Stimulated activated naive B cell treated with anti-CD40 and anti-IgM and Interleukin-4, amounts not matched to agents 10 μg/mL and 1 μg/mL and 100 μg/mL, for 72 hours (primary cell): Measurements from ENCODE around the gene TTC8.
"Not testable (repeated sequence)": the region's sequence is repeated elsewhere in the genome, so short reads cannot be mapped to it uniquely, and the experiment has no call there.

Experiments
- ATAC-seq, 2 donors: fragments of 150-1000 bp; cut with Tn5 transposase; replicated peaks; 2 replicates each; pipeline ENCODE4 v1.10.0; 2021; ENCODE audit warnings: moderate library complexity in 1 of 2
- DNase-seq: peaks from one replicate; pipeline ENCODE4 v3.0.0; 2021
- H3K27ac Mint-ChIP-seq: one replicate; pipeline ENCODE4 v1.8.0; 2022; ENCODE audit warnings: mild to moderate bottlenecking, mixed read lengths
- H3K27me3 Mint-ChIP-seq, 2 donors: one replicate each; pipeline ENCODE4 v1.8.0; 2022; ENCODE audit warnings: mixed read lengths in 2 of 2
- H3K36me3 Mint-ChIP-seq, 2 donors: one replicate each; pipeline ENCODE4 v1.8.0; 2022; ENCODE audit warnings: mixed read lengths in 2 of 2, mild to moderate bottlenecking in 1 of 2
- H3K4me1 Mint-ChIP-seq, 2 donors: one replicate each; pipeline ENCODE4 v1.8.0; 2022; ENCODE audit warnings: mixed read lengths in 2 of 2, mild to moderate bottlenecking in 1 of 2
- H3K4me3 Mint-ChIP-seq, 2 donors: one replicate each; pipeline ENCODE4 v1.8.0; 2022; ENCODE audit warnings: mild to moderate bottlenecking in 2 of 2, mixed read lengths in 2 of 2, moderate library complexity in 1 of 2
- H3K9me3 Mint-ChIP-seq, 2 donors: one replicate each; pipeline ENCODE4 v1.8.0; 2022; ENCODE audit warnings: mixed read lengths in 2 of 2, mild to moderate bottlenecking in 1 of 2

The TTC8 gene

GRCh38 chr14:88835661-88836060 lies 11.2 kb downstream of the TTC8 start:
- Mint-ChIP-seq H3K4me3 (no peak overlapping the region), H3K27me3 (peaks cover 6 to 9% of the 10 kb centered on the region in 2 donors), H3K27ac (no peak overlapping the region), H3K9me3 (no peaks in the 10 kb centered on the region), H3K36me3 (peaks cover 3 to 14% of the 10 kb centered on the region in 2 donors), H3K4me1 (peaks cover 1 to 6% of the 10 kb centered on the region in 2 donors)
- DNase-seq (no peak), ATAC-seq (no peak)

GRCh38 chr14:88837495-88837894 lies 13.0 kb downstream of the TTC8 start:
- DNase-seq: no peak
- Mint-ChIP-seq H3K27ac (no peak overlapping the region), H3K27me3 (peaks cover 6 to 9% of the 10 kb centered on the region in 2 donors), H3K9me3 (no peaks in the 10 kb centered on the region), H3K4me1 (no peaks in the 10 kb centered on the region), H3K36me3 (peaks cover 3 to 9% of the 10 kb centered on the region in 2 donors), H3K4me3 (no peak overlapping the region)
- no peak for ATAC-seq

- Mint-ChIP-seq H3K9me3 (no peaks in the 10 kb centered on the region), H3K27me3 (peaks cover 6 to 9% of the 10 kb centered on the region in 2 donors), H3K36me3 (peaks cover 3 to 9% of the 10 kb centered on the region in 2 donors), H3K4me3 (no peak overlapping the region), H3K4me1 (no peaks in the 10 kb centered on the region), H3K27ac (no peak overlapping the region)
- DNase-seq (no peak), ATAC-seq (no peak)
Observed at GRCh38 chr14:88838015-88838414, 13.6 kb downstream of the TTC8 start.

- Mint-ChIP-seq H3K36me3 (peaks cover 6 to 16% of the 10 kb centered on the region in 2 donors), H3K4me1 (no peaks in the 10 kb centered on the region)
Observed at GRCh38 chr14:88840926-88841325, 16.5 kb downstream of the TTC8 start.

GRCh38 chr14:88841741-88842140 lies 17.3 kb downstream of the TTC8 start:
- no peak for ATAC-seq
- peaks cover 6 to 9% of the 10 kb centered on the region in 2 donors for H3K27me3 Mint-ChIP-seq
- no peaks in the 10 kb centered on the region for H3K9me3 Mint-ChIP-seq
- H3K4me1 Mint-ChIP-seq: no peaks in the 10 kb centered on the region
- no peak overlapping the region for H3K4me3 Mint-ChIP-seq
- no peak overlapping the region for H3K27ac Mint-ChIP-seq
- DNase-seq: no peak
- H3K36me3 Mint-ChIP-seq: peaks cover 6 to 20% of the 10 kb centered on the region in 2 donors

More at GRCh38 chr14:88840926-88841325, 16.5 kb downstream of the TTC8 start:
- DNase-seq (no peak), ATAC-seq (no peak)
- no peak overlapping the region for H3K27ac Mint-ChIP-seq
- no peaks in the 10 kb centered on the region for H3K9me3 Mint-ChIP-seq
- H3K27me3 Mint-ChIP-seq: peaks cover 6 to 9% of the 10 kb centered on the region in 2 donors
- no peak overlapping the region for H3K4me3 Mint-ChIP-seq

- Mint-ChIP-seq H3K27ac (no peak overlapping the region), H3K36me3 (peaks cover 3 to 16% of the 10 kb centered on the region in 2 donors), H3K4me1 (no peaks in the 10 kb centered on the region), H3K9me3 (no peaks in the 10 kb centered on the region), H3K27me3 (peaks cover 0 to 4% of the 10 kb centered on the region in 2 donors), H3K4me3 (no peak overlapping the region)
- no peak for DNase-seq
- no peak for ATAC-seq
Observed at GRCh38 chr14:88842414-88842813, 18.0 kb downstream of the TTC8 start.

GRCh38 chr14:88844980-88845491 lies 20.6 kb downstream of the TTC8 start:
- Mint-ChIP-seq H3K4me3 (no peak overlapping the region), H3K27me3 (no peaks in the 10 kb centered on the region), H3K4me1 (no peaks in the 10 kb centered on the region)

GRCh38 chr14:88848571-88848970 lies 24.1 kb downstream of the TTC8 start:
- ATAC-seq (no peak), DNase-seq (no peak)
- no peaks in the 10 kb centered on the region for H3K9me3 Mint-ChIP-seq
- no peak overlapping the region for H3K27ac Mint-ChIP-seq
- H3K27me3 Mint-ChIP-seq: no peaks in the 10 kb centered on the region
- no peak overlapping the region for H3K4me3 Mint-ChIP-seq
- peaks cover 3 to 11% of the 10 kb centered on the region in 2 donors for H3K36me3 Mint-ChIP-seq
- H3K4me1 Mint-ChIP-seq: no peaks in the 10 kb centered on the region

More at GRCh38 chr14:88844980-88845491, 20.6 kb downstream of the TTC8 start:
- H3K9me3 Mint-ChIP-seq: no peaks in the 10 kb centered on the region
- H3K36me3 Mint-ChIP-seq: peaks cover 3 to 11% of the 10 kb centered on the region in 2 donors
- DNase-seq (no peak), ATAC-seq (no peak)
- no peak overlapping the region for H3K27ac Mint-ChIP-seq

- no peak overlapping the region for H3K4me3 Mint-ChIP-seq
- peaks cover 3 to 11% of the 10 kb centered on the region in 2 donors for H3K36me3 Mint-ChIP-seq
- no peaks in the 10 kb centered on the region for H3K9me3 Mint-ChIP-seq
- no peak overlapping the region for H3K27ac Mint-ChIP-seq
- no peaks in the 10 kb centered on the region for H3K4me1 Mint-ChIP-seq
- DNase-seq: no peak
- no peaks in the 10 kb centered on the region for H3K27me3 Mint-ChIP-seq
- no peak for ATAC-seq
Observed at GRCh38 chr14:88849716-88850115, 25.3 kb downstream of the TTC8 start.

- Mint-ChIP-seq H3K27ac (no peak overlapping the region), H3K4me1 (no peaks in the 10 kb centered on the region), H3K36me3 (no peaks in the 10 kb centered on the region), H3K9me3 (no peaks in the 10 kb centered on the region), H3K4me3 (no peak overlapping the region), H3K27me3 (no peaks in the 10 kb centered on the region)
- DNase-seq (no peak), ATAC-seq (no peak)
Observed at GRCh38 chr14:88851587-88851986, 27.1 kb downstream of the TTC8 start.

- DNase-seq (no peak), ATAC-seq (no peak)
- Mint-ChIP-seq H3K9me3 (no peaks in the 10 kb centered on the region), H3K27ac (no peak overlapping the region), H3K4me1 (no peaks in the 10 kb centered on the region), H3K4me3 (no peak overlapping the region), H3K36me3 (no peaks in the 10 kb centered on the region), H3K27me3 (no peaks in the 10 kb centered on the region)
Observed at GRCh38 chr14:88852632-88853031, 28.2 kb downstream of the TTC8 start.

- H3K27me3 Mint-ChIP-seq: no peaks in the 10 kb centered on the region
- no peak overlapping the region for H3K27ac Mint-ChIP-seq
Observed at GRCh38 chr14:88853129-88853528, 28.7 kb downstream of the TTC8 start.

GRCh38 chr14:88856786-88857366 lies 32.4 kb downstream of the TTC8 start:
- ATAC-seq (no peak), DNase-seq (no peak)
- H3K4me3 Mint-ChIP-seq: no peak overlapping the region
- H3K27ac Mint-ChIP-seq: no peak overlapping the region
- no peaks in the 10 kb centered on the region for H3K4me1 Mint-ChIP-seq
- peaks cover 9 to 12% of the 10 kb centered on the region in 2 donors for H3K36me3 Mint-ChIP-seq
- H3K9me3 Mint-ChIP-seq: peaks cover 0 to 2% of the 10 kb centered on the region in 2 donors
- H3K27me3 Mint-ChIP-seq: no peaks in the 10 kb centered on the region

More at GRCh38 chr14:88853129-88853528, 28.7 kb downstream of the TTC8 start:
- no peaks in the 10 kb centered on the region for H3K36me3 Mint-ChIP-seq
- no peak overlapping the region for H3K4me3 Mint-ChIP-seq
- no peaks in the 10 kb centered on the region for H3K4me1 Mint-ChIP-seq
- no peak for ATAC-seq
- no peaks in the 10 kb centered on the region for H3K9me3 Mint-ChIP-seq
- DNase-seq: no peak

GRCh38 chr14:88857861-88858260 lies 33.4 kb downstream of the TTC8 start:
- H3K9me3 Mint-ChIP-seq, H3K4me1 Mint-ChIP-seq, H3K27me3 Mint-ChIP-seq, H3K27ac Mint-ChIP-seq, DNase-seq, H3K4me3 Mint-ChIP-seq, ATAC-seq: not testable (repeated sequence)
- peaks cover 13 to 16% of the 10 kb centered on the region in 2 donors for H3K36me3 Mint-ChIP-seq

GRCh38 chr14:88859118-88859517 lies 34.7 kb downstream of the TTC8 start:
- not testable (repeated sequence) for H3K27ac Mint-ChIP-seq, DNase-seq, ATAC-seq, H3K27me3 Mint-ChIP-seq, H3K9me3 Mint-ChIP-seq, H3K4me1 Mint-ChIP-seq, H3K4me3 Mint-ChIP-seq
- H3K36me3 Mint-ChIP-seq: peaks cover 13 to 20% of the 10 kb centered on the region in 2 donors
